PC-9 (cell line): ENCODE data around the gene SAPCD1.

ENCODE experiments used
- EZH2 ChIP-seq: fragments of 200-600 bp; sonication (generic); IDR thresholded peaks from 2 replicates; pipeline ENCODE4 v1.8.0; 2017; ENCODE audit warnings: antibody characterized with exemption, low read depth
- TF ChIP-seq, protein P1 (sequence below): fragments of 200-600 bp; sonication (generic); conservative IDR thresholded peaks from 2 replicates; pipeline ENCODE4 v1.6.1; 2017; ENCODE audit warnings: mixed run types, antibody characterized with exemption, mild to moderate bottlenecking, moderate library complexity

DNA sequence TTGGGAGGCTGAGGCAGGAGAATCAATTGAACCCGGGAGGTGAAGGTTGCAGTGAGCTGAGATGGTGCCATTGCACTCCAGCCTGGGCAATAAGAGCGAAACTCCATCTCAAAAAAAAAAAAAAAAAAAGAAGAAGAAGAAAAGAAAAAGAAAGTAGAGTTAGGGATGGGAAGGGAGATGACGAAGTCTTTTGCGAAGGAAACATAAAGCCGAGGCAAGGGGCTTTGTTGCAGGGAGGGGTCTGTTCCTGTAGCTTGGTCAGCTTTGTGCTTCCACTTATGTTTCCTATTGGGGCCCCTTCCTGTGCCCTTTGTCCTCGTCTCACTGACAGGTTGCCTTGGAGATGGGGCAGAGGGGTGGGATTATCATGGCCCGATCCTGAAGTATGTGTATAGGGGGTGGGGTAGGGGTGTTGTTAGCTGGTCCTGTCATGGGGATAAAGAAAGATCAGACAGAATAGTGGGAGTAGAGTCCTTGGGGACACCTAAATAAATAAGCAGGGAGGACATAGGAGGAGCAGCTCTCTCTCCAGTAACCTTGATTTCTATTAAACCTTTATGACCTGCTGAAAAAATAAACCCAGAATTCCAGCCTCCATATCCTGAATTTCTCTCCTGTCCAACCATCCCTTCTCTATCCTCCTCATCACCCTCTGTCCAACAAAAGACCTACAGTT, 25.0 kb upstream of the SAPCD1 start:
- TF ChIP-seq, protein P1, sequence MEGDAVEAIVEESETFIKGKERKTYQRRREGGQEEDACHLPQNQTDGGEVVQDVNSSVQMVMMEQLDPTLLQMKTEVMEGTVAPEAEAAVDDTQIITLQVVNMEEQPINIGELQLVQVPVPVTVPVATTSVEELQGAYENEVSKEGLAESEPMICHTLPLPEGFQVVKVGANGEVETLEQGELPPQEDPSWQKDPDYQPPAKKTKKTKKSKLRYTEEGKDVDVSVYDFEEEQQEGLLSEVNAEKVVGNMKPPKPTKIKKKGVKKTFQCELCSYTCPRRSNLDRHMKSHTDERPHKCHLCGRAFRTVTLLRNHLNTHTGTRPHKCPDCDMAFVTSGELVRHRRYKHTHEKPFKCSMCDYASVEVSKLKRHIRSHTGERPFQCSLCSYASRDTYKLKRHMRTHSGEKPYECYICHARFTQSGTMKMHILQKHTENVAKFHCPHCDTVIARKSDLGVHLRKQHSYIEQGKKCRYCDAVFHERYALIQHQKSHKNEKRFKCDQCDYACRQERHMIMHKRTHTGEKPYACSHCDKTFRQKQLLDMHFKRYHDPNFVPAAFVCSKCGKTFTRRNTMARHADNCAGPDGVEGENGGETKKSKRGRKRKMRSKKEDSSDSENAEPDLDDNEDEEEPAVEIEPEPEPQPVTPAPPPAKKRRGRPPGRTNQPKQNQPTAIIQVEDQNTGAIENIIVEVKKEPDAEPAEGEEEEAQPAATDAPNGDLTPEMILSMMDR = no peak
- no peak for TF ChIP-seq EZH2
